Esophagus squamous epithelium (tissue), 4 donors: ENCODE results near the gene NFIL3.

Experiments used
- CTCF ChIP-seq, 6 experiments: fragments of 450-650 bp in 4 of 6; fragments of 200-600 bp in 2 of 6; sonication (generic) in 2 of 6; IDR thresholded peaks; one replicate each; pipeline ENCODE4 v1.5.1; 2016 to 2019; ENCODE audit warnings: antibody characterized with exemption in 6 of 6, mild to moderate bottlenecking in 4 of 6, moderate library complexity in 4 of 6
- POLR2A ChIP-seq, 4 donors: fragments of 450-650 bp; IDR thresholded peaks; one replicate each; pipeline ENCODE4 v1.6.1; 2017; ENCODE audit warnings: antibody characterized with exemption in 4 of 4, mild to moderate bottlenecking in 4 of 4, moderate library complexity in 3 of 4

GRCh38 chr9:91436841-91437240, 13.2 kb upstream of the NFIL3 start:
- no peak for TF ChIP-seq CTCF (IDR thresholded peaks at IDR 0.05)
- no peak for TF ChIP-seq POLR2A (IDR thresholded peaks at IDR 0.05)
